ENCODE measurements around the gene ELMO1.

ELMO1 gene

GRCh38 chr7:37395618-37396259 is 52.9 kb downstream of the ELMO1 start:
- TF ChIP-seq CTCF (IDR thresholded peaks at IDR 0.05; ENCODE audit: low read depth, low read length): no peak
- no peak overlapping the region for H3K27ac ChIP-seq
- H3K9me3 ChIP-seq (ENCODE audit: severe bottlenecking): no peaks in the 10 kb centered on the region
- DNase-seq: no peak
- no peaks in the 10 kb centered on the region for H3K36me3 ChIP-seq
- H3K4me3 ChIP-seq (ENCODE audit: low read depth, low read length): no peak overlapping the region
- no peaks in the 10 kb centered on the region for H3K27me3 ChIP-seq (ENCODE audit: insufficient read depth, low read depth, severe bottlenecking)

GRCh38 chr7:37394158-37394557 is 54.5 kb downstream of the ELMO1 start:
- H3K36me3 ChIP-seq: no peaks in the 10 kb centered on the region
- no peaks in the 10 kb centered on the region for H3K27me3 ChIP-seq (ENCODE audit: insufficient read depth, low read depth, severe bottlenecking)
- H3K4me3 ChIP-seq (ENCODE audit: low read depth, low read length): no peak overlapping the region
- DNase-seq: no peak
- no peak overlapping the region for H3K27ac ChIP-seq
- no peak for TF ChIP-seq CTCF (IDR thresholded peaks at IDR 0.05; ENCODE audit: low read depth, low read length)
- no peaks in the 10 kb centered on the region for H3K9me3 ChIP-seq (ENCODE audit: severe bottlenecking)

DNA sequence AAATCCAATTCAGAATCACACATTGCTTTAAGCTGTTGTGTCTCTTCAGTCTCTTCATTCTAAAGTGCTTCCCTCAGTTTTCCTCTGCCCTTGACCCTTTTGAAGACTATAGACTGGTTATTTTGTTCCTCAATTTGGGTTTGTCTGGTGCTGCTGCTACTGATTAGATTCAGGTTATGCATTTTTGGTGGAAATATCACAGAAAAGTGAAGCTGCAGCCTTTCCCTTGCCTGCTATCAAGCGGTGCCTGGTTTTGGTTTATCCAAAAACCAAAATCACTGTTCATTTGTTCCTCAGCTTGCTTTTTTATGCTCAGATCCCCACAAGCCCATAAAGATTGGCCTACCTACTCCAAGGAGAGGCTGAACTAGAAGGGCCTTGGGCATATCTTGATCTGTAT is 55.2 kb downstream of the ELMO1 start:
- Histone ChIP-seq H3K4me3 (ENCODE audit: low read depth, low read length) (no peak overlapping the region), H3K9me3 (ENCODE audit: severe bottlenecking) (no peaks in the 10 kb centered on the region), H3K36me3 (no peaks in the 10 kb centered on the region), H3K27ac (no peak overlapping the region), H3K27me3 (ENCODE audit: insufficient read depth, low read depth, severe bottlenecking) (no peaks in the 10 kb centered on the region)
- DNase-seq: no peak
- no peak for TF ChIP-seq CTCF (IDR thresholded peaks at IDR 0.05; ENCODE audit: low read depth, low read length)

DNA sequence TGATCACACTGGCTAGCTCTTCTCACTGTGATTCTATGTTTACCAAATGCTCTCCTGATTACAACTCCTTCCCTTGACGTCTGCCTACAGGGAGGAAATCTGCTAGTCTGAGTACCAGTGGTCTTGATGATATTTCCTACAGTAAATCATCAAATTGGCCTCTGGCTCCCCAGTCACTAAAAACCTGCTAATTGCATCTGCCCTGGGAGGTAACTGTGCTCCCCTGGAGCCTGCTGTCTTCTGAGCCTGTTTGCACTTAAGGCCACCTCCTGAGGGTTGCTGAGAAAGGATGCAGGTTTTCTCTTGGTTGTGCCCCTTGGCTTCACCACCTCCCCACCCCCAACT is 56.0 kb downstream of the ELMO1 start:
- no peak for DNase-seq
- Histone ChIP-seq H3K27me3 (ENCODE audit: insufficient read depth, low read depth, severe bottlenecking) (no peaks in the 10 kb centered on the region), H3K4me3 (ENCODE audit: low read depth, low read length) (no peak overlapping the region), H3K36me3 (no peaks in the 10 kb centered on the region), H3K9me3 (ENCODE audit: severe bottlenecking) (no peaks in the 10 kb centered on the region), H3K27ac (no peak overlapping the region)
- no peak for TF ChIP-seq CTCF (IDR thresholded peaks at IDR 0.05; ENCODE audit: low read depth, low read length)

GRCh38 chr7:37391791-37392672 is 56.6 kb downstream of the ELMO1 start:
- Histone ChIP-seq H3K9me3 (ENCODE audit: severe bottlenecking) (no peaks in the 10 kb centered on the region), H3K27me3 (ENCODE audit: insufficient read depth, low read depth, severe bottlenecking) (no peaks in the 10 kb centered on the region), H3K4me3 (ENCODE audit: low read depth, low read length) (no peak overlapping the region), H3K27ac (no peak overlapping the region), H3K36me3 (no peaks in the 10 kb centered on the region)
- no peak for TF ChIP-seq CTCF (IDR thresholded peaks at IDR 0.05; ENCODE audit: low read depth, low read length)
- DNase-seq: no peak

All from WERI-Rb-1 (cell line).